Epidermal melanocyte (primary cell): ENCODE results near the gene FBXO47.

Experiments used
- DNase-seq: peaks from one replicate; pipeline ENCODE4 v3.0.0; 2011; ENCODE audit warnings: low spot score; ENCODE audit not compliant: insufficient read length

Gene FBXO47, protein sequence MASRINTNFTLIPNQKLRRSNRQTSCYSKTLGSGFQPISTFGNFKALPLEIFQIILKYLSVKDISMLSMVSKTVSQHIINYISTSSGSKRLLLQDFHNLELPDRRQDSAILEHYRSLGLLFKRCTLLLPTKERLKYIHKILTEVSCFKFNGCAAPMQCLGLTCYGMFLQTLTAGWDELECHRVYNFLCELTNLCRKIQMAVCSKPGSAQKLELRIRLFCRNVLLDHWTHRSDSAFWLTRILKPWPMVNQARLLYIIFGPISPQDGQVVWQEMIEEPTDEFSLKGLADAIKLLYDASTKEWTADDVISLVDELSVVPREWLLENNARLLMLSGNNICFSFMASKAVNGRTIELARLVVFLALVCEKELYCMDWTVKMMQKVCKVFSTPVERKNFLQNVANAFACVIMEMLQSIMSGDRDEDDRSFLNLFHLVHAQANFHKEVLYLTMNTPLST

GRCh38 chr17:38967290-38967738 lies at the start of gene FBXO47:
FBXO47 (minus strand) TSS chr17:38967403; CDS start chr17:38963025, 4,378 bp downstream.
- DNase-seq = peak; percentile 36

DNA sequence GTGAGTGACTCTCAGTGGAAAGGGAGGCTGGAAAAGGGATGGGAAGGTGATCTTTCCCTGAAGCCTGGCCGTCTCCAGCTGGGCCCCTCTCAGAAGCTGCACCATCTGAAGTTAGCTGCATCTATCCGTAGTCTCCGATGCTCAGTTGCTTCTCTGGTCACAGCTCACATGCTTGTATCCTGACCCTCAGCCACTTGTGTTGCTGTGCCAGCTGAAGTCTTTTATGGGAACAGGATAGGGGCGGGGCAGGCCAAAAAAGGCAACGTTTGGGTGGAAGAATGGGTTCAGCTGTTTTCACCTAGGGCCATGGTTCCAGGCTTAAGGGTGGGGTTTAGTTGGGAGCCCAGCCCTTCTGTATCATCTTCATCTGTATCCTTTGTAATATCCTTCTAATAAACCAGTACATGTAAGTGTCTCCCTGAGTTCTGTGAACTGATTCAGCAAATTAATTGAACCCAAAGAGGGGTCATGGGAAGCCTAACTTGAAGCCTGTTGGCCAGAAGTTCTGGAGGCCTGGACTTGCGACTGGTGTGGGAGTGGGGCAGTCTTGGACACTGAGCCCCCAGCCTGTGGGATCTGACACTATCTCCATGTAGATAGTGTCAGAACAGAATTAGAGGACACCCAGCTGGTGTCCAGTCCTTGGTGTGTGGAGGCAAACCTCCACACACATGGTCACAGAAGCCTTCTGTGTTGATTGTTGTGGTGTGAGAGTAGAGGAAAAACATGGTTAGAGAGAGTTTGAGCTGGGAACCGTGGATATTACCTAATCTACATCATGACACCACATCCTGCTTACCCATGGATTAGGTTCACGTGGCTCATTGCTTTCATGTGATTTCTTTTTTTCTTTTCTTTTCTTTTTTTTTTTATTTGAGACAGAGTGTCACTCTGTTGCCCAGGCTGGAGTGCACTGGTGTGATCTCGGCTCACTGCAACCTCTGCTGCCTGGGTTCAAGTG lies 49.3 kb upstream of the FBXO47 start:
- DNase-seq = no peak

DNA sequence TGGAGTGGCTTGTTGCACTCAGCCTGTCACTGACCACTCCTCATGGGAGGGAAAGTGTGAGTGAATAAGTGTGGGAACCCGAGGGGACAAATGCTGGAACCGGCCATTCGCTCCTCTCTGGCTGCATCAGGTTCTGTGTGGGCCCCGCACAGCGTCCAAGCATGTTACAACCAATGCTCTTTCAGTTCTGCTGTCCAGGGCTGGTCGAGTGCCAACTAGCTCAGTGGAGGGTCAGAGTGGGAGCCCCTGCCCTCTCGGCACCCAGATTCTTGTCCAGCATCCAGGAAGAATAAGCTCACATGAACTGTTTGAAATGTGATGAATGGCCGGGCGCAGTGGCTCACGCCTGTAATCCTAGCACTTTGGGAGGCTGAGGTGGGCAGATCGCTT lies 48.3 kb upstream of the FBXO47 start:
- no peak for DNase-seq

- DNase-seq = no peak
Measured at GRCh38 chr17:39014795-39015545, 47.8 kb upstream of the FBXO47 start.

DNA sequence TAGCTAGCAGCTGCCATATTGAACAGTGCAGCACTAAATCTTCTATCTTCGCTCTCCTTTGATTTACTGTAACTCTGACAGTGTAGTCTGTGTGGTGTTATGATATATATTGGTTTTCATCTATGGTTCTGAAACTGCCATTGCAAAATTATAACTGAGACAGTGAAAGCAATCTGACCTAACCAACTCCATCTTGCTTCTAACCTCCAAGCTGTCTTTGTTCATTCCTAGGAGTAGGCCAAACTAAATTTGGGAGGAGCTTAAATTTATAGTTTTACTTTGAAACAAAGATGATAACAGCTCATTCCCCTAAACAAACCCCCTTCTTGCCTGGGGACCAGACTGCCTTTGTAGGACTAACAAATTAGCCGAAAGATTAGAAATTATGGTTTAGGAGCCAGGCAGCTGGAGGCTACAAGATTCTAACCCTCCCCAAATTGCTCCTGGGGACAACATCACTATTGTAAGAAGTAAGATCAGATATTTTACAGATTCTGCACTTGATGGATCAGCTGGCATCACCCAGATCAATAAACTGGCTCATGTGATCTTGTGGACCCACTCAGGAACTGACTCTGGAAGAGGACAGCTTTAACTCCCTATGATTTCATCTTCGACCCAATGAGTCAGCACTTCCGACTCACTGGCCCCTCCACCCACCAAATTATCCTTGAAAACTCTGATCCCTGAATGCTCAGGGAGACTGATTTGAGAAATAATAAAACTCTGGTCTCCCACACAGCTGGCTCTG lies 47.0 kb upstream of the FBXO47 start:
- DNase-seq = no peak

DNA sequence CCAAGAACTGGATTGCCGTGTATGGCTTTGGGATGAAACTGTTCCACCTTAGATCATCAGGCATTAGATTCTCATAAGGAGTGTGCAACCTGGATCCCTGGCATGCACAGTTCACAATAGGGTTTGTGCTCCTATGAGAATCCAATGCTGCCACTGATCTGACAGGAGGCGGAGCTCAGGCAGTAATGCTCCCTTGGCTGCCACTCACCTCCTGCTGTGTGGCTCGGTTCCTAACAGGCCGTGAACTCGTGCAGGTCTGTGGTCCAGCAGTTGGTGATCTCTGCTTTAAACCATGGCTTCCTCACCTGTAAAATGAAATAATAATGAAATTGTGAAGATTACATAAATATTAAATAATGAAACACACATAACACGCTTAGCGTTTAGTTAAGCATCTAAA lies 45.5 kb upstream of the FBXO47 start:
- DNase-seq = no peak

DNA sequence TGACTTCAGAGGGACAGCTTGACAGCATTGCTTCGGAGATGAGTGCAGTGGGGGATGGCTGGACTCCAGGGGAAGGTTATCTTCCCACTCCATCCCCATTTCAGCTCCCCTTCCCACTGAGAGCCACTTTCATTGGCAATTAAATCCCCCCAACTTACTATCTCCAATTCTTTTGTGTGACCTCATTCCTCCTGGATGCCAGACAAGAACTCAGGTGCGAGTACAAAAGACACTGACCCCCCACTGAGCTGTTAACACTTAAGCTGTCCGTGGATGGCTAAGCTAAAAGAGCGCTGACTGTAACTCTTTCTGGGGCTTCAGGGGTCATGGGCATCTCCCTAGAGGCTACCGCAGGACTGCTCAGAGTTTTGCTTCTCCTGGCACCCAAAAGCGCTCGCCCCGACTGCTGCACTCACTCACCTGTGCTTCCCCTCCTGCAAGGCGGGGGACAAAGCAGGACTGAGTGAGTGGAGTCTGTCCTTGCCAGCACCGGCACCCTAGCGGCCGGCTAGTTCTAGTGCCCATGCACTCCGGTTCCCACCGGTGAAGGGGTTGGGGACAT lies 44.8 kb upstream of the FBXO47 start:
- no peak for DNase-seq

- no peak for DNase-seq
Measured at GRCh38 chr17:39009581-39010001, 42.4 kb upstream of the FBXO47 start.

DNA sequence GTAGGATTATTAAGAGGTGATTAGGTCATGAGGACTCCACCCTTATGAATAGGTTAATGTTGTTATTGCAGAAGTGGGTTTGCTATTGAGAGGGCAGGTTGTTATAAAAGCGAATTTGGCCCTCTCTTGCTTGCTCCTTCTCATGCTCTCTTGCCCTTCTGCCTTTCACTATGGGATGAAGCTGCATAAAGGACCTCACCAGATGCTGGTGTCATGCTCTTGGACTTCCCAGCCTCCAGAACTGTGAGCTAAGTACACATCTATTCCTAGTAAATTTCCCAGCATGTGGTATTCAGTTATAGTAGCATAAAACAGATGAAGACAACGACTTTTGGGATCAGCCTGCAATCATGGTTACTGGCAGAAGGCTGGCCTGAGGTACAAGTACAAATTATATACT lies 41.4 kb upstream of the FBXO47 start:
- DNase-seq = no peak

DNA sequence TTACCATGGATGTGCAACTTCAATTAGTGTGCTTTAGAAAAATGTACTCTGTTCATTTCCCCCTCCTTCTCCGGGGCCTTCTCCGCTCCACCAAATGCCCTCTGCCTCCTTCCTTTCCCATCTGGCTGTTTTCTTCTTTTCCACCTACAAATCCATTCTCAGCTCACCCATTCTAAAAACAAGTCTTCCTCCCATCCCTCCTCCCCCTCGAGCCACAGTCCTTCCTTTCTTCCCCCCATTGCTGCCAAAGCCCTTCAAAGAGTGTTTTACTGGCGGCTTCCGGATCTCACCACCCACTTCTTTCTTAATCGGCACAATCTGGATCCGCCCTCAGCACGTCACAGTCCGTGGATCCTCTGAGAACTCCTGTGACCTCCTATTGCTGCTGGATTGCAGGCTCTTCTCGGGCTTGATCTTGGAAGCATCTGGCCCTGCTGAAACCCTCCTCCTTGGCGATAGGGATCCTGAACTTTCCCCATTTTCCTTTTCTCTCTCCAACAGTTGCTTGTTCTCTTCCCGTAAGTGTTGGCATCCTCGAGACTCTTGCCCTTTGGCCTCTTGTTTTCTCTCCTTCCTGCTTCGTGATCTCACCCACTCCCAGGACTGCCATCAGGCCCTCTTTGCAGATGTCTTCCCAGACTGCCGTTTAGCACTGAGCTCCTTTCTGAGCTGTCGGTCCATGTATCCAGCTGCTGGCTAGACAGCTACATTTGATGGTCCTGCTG lies 36.0 kb upstream of the FBXO47 start:
- no peak for DNase-seq

DNA sequence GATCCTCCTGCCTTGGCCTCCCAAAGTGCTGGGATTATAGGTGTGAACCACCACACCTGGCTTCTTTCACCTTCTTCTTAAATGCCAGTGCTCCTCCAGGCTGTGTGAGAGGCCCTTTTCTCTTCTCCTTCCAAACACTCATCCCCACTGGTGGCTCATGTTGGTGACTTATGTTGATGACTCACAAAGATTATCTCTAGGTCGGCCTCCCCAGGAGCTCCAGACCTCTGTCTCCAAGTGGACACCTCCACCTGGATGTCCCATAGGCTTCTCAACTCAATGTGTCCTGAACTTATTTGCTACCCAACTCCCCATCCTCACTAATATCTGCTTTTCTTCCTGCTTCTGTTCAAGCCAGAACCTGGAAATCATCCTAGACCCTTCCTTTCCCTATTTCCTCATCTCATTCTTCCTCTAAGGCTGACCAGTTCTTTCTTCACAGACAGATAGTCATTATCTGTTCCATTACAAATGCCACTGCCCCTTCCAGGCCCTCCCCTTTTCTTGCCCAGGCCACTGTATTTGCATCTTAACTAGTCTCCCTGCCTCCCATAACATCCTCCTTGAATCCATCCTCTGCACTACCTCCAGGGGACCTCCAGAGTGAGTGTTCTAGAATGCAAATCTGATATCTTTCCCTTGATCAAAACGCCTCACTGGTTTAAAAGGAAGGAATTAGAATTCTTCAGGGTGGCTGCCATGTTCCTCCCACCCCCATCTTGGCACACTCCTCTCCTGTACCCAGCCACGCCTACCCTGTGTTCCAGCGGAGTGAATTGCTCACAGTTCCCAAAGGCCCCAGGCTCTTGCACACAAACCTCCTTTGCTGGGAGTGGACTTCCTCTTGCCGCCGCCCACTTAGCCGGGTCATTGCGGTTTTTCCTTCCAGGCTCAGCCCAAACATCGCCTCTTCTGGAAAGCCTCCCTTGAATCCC lies 34.8 kb upstream of the FBXO47 start:
- DNase-seq = peak; percentile 18

GRCh38 chr17:39000021-39000601 lies 32.9 kb upstream of the FBXO47 start:
- DNase-seq = no peak

DNA sequence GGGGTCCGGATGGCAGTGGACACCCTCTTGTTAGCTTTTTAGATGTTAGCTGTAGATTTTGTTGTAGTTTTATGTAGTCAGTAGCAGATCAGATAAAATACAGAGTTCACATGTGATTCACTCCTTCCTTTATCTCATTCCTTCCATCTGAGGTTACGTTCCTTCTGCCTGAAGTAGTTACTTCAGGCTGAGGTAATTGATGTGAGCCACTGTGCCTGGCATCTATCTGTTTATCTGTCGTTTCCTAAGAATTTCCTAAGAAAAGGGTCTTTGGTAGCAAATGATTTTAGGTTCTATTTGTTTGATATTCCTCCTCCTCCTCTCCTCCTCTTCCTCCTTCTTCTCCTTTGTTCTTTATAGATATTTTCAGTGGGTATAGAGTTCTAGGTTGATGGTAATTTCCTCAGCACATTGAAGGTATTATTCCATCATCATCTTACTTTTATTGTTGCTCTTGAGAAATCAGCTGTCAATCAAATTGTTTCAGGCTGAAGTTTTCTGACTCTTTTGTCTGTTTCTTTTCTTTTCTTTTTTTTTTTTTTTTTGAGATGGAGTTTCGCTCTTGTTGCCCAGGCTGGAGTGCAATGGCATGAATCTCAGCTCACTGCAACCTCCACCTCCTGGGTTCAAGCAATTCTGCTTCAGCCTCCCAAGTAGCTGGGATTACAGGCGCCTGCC lies 29.6 kb upstream of the FBXO47 start:
- no peak for DNase-seq

DNA sequence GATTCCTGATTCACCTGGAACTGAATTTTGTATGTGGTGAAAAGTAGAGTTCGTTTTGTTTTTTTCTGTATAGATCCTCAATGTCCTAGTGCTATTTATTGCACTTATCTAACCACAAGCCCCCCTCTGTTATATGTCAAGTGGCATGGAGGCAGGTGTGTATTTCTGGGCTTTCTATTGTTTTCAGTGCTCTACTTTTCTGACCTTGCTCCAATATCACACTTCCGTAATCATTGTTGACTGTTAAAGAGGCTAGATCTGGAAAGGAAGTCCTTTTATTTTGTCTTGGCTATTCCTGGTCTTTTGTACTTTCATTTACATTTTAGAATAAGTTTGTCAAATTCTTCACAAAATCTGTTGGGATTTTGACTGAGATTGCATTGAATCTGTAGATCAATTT lies 26.8 kb upstream of the FBXO47 start:
- no peak for DNase-seq

DNA sequence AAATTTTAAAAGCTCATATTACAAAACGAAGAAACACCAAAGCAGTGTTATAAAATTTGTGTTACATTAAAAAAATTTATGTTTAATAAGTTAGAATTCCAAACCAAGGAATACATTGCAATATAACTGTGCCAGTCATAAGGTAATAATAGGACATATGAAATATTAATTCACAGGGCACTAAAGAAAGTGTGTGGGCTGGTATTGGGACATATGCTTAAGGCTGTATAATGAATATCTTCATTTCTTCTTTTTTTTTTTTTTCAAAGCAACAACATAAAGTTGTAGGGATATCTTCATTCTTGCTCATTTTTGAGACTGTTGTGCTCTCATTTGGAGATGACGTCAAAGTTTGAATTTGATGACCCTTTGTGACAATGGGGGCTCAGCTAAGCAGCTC lies 17.5 kb upstream of the FBXO47 start:
- no peak for DNase-seq

DNA sequence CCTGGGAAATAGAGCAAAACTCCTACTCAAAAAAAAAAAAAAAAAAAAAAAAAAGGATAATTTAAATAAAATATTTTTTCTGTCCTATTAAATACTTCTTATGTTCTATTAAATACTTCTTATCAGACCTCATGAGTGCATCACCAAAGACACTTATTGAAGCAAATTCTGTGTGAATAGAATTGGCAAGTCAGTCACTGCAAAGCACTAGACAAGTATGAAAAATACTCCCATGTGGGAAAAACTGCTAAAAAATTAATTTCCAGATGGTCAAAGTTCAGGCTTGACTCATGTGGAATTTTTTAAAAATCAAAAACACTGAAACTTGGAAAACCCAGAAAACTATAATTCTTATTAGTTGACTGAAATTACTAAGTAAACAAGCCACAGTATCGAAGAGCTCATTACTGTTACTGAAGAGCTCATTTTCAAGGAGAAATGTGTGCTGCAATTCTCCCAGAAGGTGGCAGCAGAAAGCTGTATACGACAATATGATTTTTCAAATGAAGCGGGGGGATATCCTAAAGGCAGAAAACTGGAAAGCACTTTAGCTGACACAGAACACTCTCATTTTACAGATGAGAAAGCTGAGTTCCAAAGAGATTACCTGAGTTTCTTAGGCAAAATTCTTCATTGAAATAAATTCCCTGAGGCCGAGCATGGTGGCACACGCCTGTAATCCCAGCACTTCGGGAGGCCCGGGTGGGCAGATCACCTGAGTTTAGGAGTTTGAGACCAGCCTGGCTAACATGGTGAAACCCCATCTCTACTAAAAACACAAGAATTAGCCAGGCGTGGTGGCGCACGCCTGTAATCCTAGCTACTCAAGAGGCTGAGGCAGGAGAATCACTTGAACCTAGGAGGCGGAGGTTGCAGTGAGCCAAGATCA lies 15.9 kb upstream of the FBXO47 start:
- DNase-seq = peak; percentile 78

DNA sequence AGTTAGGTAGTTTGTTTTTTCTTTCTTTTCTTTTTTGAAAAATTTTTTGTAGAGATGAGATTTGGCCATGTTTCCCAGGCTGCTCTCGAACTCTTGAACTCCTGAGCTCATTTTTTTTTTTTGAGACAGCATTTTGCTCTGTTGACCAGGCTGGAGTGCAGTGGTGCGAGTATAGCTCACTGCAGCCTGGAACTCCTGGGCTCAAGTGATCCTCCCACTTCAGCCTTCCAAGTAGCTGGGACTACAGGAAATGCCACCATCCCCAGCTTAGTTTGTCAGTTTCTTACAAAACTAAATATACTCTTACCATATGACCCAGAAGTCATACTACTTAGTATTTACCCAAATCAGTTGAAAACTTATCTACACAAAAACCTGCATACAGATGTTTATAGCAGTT lies 14.4 kb upstream of the FBXO47 start:
- no peak for DNase-seq
